Measurements from ENCODE around the gene ZFHX2.

The ZFHX2 gene

GRCh38 chr14:23481362-23481970 is 70.1 kb downstream of the ZFHX2 start:
- Histone ChIP-seq H3K4me3 (ENCODE audit: low read depth, low read length) (no peak overlapping the region), H3K36me3 (ENCODE audit: control insufficient read depth, insufficient read depth, low read length) (peaks cover 26% of the 10 kb centered on the region), H3K9ac (ENCODE audit: low read depth, low read length) (no peak overlapping the region)

GRCh38 chr14:23478109-23478759 is 73.3 kb downstream of the ZFHX2 start:
- Histone ChIP-seq H3K9ac (ENCODE audit: low read depth, low read length) (no peak overlapping the region), H3K27ac (ENCODE audit: low read depth, low read length) (no peak overlapping the region), H3K9me3 (ENCODE audit: control insufficient read depth, insufficient read depth, low read length) (no peaks in the 10 kb centered on the region), H3K27me3 (ENCODE audit: control insufficient read depth, insufficient read depth, low read length) (no peaks in the 10 kb centered on the region), H3K36me3 (ENCODE audit: control insufficient read depth, insufficient read depth, low read length) (peaks cover 56% of the 10 kb centered on the region), H3K4me3 (ENCODE audit: low read depth, low read length) (no peak overlapping the region), H3K4me1 (ENCODE audit: control insufficient read depth, insufficient read depth, low read length) (peaks cover 18% of the 10 kb centered on the region)

More at GRCh38 chr14:23481362-23481970, 70.1 kb downstream of the ZFHX2 start:
- no peaks in the 10 kb centered on the region for H3K27me3 ChIP-seq (ENCODE audit: control insufficient read depth, insufficient read depth, low read length)
- no peak overlapping the region for H3K27ac ChIP-seq (ENCODE audit: low read depth, low read length)
- peaks cover 47% of the 10 kb centered on the region for H3K4me1 ChIP-seq (ENCODE audit: control insufficient read depth, insufficient read depth, low read length)
- H3K9me3 ChIP-seq (ENCODE audit: control insufficient read depth, insufficient read depth, low read length), result no peaks in the 10 kb centered on the region

GRCh38 chr14:23470947-23471346 is 80.6 kb downstream of the ZFHX2 start:
- Histone ChIP-seq H3K9me3 (ENCODE audit: control insufficient read depth, insufficient read depth, low read length) (no peaks in the 10 kb centered on the region; the same call in 1 of the 2 replicates), H3K36me3 (ENCODE audit: control insufficient read depth, insufficient read depth, low read length) (peaks cover 51% of the 10 kb centered on the region), H3K9ac (ENCODE audit: low read depth, low read length) (no peak overlapping the region), H3K4me1 (ENCODE audit: control insufficient read depth, insufficient read depth, low read length) (0 out of 2 replicates have a peak, but pooled peaks cover 3% of the 10 kb centered on the region), H3K27me3 (ENCODE audit: control insufficient read depth, insufficient read depth, low read length) (no peaks in the 10 kb centered on the region), H3K27ac (ENCODE audit: low read depth, low read length) (no peak overlapping the region), H3K4me3 (ENCODE audit: low read depth, low read length) (no peak overlapping the region; the same call in 1 of the 2 replicates)
